Tibial nerve (tissue), 4 donors: Measurements from ENCODE around the gene MOCOS.

Source experiments
- CTCF ChIP-seq, 5 experiments: fragments of 200-600 bp in 3 of 5; fragments of 450-650 bp in 2 of 5; sonication (generic) in 3 of 5; IDR thresholded peaks; one replicate each; pipeline ENCODE4 v1.5.1; 2016 to 2019; ENCODE audit warnings: antibody characterized with exemption in 5 of 5, mild to moderate bottlenecking in 3 of 5, moderate library complexity in 2 of 5
- EP300 ChIP-seq, 2 donors: sonication (generic); formaldehyde crosslinking; IDR thresholded peaks; one replicate each; pipeline ENCODE4 v1.6.1; 2017; ENCODE audit warnings: antibody characterized with exemption in 2 of 2, mild to moderate bottlenecking in 1 of 2
- POLR2A ChIP-seq, 2 donors: fragments of 450-650 bp; IDR thresholded peaks; one replicate each; pipeline ENCODE4 v1.6.1; 2017; ENCODE audit warnings: antibody characterized with exemption in 2 of 2, mild to moderate bottlenecking in 2 of 2, moderate library complexity in 2 of 2

- TF ChIP-seq CTCF (IDR thresholded peaks at IDR 0.05): no peak
- TF ChIP-seq POLR2A (IDR thresholded peaks at IDR 0.05): no peak
- no peak for TF ChIP-seq EP300 (IDR thresholded peaks at IDR 0.05)
Observed at GRCh38 chr18:36162981-36163380, 24.3 kb upstream of the MOCOS start.
